ENCODE measurements around the gene KIAA1671. TPM values are rescaled to one million over a fixed set of nuclear protein-coding genes. Genes with fewer than 3 reads are reported as not detected.
A peak's percentile ranks its signal among the peaks of the same experiment; 100 is the strongest.
"Not testable (repeated sequence)": the region's sequence is repeated elsewhere in the genome, so short reads cannot be mapped to it uniquely, and the experiment has no call there.

Gene KIAA1671
- total RNA-seq (2021) (12.8 and 15.0 TPM in 2 replicates), Bru-seq, nascent RNA (percentile 54 among the genes with signal in this experiment), BruChase-seq, experiment 1, labeled RNA remaining after a 2-hour chase (percentile 56 among the genes with signal in this experiment), BruChase-seq, experiment 2, labeled RNA remaining after a 6-hour chase (percentile 69 among the genes with signal in this experiment)
- long read RNA-seq, partial matches to known transcripts = 1 of 2 reads
- long read RNA-seq, other reads (novel, unspliced or antisense) = 1 of 2 reads

DNA sequence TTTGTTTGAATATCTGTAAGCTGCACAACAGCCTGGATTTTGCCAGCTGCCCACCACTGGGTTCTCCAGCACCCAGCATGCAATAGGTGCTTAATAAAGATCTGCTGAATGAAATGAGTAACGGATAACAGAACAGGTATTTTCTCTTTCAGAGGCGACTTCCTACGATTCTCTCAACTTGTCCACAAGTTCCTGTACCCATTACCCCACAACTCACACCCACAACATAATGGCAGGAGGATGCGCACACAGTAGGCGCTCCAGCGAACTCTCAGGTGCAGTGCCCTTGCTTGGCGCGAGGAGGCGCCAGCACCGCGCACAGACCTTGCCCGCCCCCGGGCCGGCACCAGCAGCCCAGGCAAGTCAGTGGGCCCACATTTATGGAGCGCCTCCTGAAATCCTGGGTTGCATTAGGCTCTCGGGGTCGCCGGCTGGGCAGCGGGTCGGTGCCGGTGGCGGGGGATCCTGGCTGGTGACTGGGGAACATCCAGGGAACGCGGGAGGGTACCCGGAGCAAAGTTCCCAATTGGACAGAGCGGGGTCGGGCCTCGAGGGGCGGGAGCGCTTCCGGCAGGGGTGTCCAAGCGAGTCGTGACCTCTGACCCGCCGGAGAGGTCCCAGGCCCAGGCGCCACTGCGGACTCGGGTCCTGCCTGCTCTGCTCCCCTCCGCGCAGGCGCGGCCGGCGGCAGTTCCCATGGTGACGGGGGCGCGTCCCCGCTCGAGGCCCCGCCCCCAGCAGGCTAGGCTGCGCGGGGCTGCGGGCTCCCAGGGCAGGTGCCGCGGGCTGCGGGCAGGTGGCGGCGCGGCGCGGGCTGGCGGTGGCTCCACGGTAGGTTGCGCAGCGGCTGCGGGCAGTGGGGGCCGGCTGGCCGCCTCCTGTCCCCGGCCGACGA, at the start of gene KIAA1671:
Gene KIAA1671 (plus strand): TSS at position 775 of the 895 bp plus-strand sequence. CDS start 75,284 bp downstream, outside the sequence.
- peak within 1 kb of the TSS; percentile 58 for H3K27ac ChIP-seq (ENCODE audit: low read depth, low read length, poor library complexity, severe bottlenecking)
- BruUV-seq (replicated peaks) = no TSS peak
- ChIA-PET CTCF (interaction anchor here (0.7 to 1.1 kb wide), 2 partner anchors 95 to 99 kb away, joined by 3 to 5 read pairs; no protein-coding TSS in a partner anchor), POLR2A (ENCODE audit: low non-redundant PET) (interaction anchor here (0.6 kb wide), 1 partner anchor 19 kb away, joined by 5 read pairs; no protein-coding TSS in a partner anchor)
- intact Hi-C loops (cut with micrococcal nuclease; ENCODE audit: unreplicated experiment) = loop anchor here (1.0 kb wide), 1 partner anchor 96 kb away; no protein-coding TSS in a partner anchor
- TF ChIP-seq, protein P1, sequence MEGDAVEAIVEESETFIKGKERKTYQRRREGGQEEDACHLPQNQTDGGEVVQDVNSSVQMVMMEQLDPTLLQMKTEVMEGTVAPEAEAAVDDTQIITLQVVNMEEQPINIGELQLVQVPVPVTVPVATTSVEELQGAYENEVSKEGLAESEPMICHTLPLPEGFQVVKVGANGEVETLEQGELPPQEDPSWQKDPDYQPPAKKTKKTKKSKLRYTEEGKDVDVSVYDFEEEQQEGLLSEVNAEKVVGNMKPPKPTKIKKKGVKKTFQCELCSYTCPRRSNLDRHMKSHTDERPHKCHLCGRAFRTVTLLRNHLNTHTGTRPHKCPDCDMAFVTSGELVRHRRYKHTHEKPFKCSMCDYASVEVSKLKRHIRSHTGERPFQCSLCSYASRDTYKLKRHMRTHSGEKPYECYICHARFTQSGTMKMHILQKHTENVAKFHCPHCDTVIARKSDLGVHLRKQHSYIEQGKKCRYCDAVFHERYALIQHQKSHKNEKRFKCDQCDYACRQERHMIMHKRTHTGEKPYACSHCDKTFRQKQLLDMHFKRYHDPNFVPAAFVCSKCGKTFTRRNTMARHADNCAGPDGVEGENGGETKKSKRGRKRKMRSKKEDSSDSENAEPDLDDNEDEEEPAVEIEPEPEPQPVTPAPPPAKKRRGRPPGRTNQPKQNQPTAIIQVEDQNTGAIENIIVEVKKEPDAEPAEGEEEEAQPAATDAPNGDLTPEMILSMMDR (conservative IDR thresholded peaks at IDR 0.05; ENCODE audit: low read depth, low read length) = peak; percentile 99
- TF ChIP-seq EZH2 (IDR thresholded peaks at IDR 0.05; ENCODE audit: borderline replicate concordance, low read depth, low read length, poor library complexity, severe bottlenecking) = no peak
- peaks cover 11% of the 10 kb centered on the region for H3K4me1 ChIP-seq (ENCODE audit: insufficient read depth, low read length, poor library complexity, severe bottlenecking)
- peak; percentile 84 for DNase-seq (ENCODE audit: low spot score)
- H3K27me3 ChIP-seq (replicated peaks; ENCODE audit: insufficient read depth, low read depth, low read length, poor library complexity) = no peaks in the 10 kb centered on the region
- peak within 1 kb of the TSS; percentile 69 for H3K4me3 ChIP-seq (ENCODE audit: low read depth, low read length, poor library complexity, severe bottlenecking)
- no peaks in the 10 kb centered on the region for H3K9me3 ChIP-seq (ENCODE audit: low read depth, low read length, poor library complexity, severe bottlenecking)
- no peaks in the 10 kb centered on the region for H3K36me3 ChIP-seq (ENCODE audit: insufficient read depth, low read length, poor library complexity, severe bottlenecking)

DNA sequence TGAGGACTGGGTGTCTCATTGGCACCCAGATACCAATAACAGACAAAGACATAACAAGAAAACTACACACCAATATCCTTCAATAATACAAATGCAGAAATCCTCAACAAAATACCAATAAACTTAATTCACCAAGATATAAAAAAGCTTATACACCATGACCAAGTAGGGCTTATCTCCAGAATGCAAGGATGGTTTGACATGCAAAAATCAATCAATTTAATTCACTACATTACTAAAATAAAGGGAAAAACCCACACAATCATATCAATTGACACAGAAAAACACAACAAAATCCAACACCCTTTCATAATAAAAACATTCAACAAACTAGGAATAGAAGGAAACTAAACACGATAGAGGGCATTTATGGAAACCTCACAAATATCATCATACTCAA, 46.6 kb upstream of the KIAA1671 start:
- no peaks in the 10 kb centered on the region for H3K4me1 ChIP-seq (ENCODE audit: insufficient read depth, low read length, poor library complexity, severe bottlenecking)
- ChIA-PET POLR2A (ENCODE audit: low non-redundant PET) (no interaction called here), CTCF (no interaction called here)
- intact Hi-C loops (cut with micrococcal nuclease; ENCODE audit: unreplicated experiment) = no loop called here
- BruUV-seq (replicated peaks) = no TSS peak
- no peaks in the 10 kb centered on the region for H3K27me3 ChIP-seq (replicated peaks; ENCODE audit: insufficient read depth, low read depth, low read length, poor library complexity)
- H3K9me3 ChIP-seq (ENCODE audit: low read depth, low read length, poor library complexity, severe bottlenecking) = peaks cover 7% of the 10 kb centered on the region
- no peaks in the 10 kb centered on the region for H3K36me3 ChIP-seq (ENCODE audit: insufficient read depth, low read length, poor library complexity, severe bottlenecking)
- TF ChIP-seq, protein P1 (conservative IDR thresholded peaks at IDR 0.05; ENCODE audit: low read depth, low read length) = no peak
- TF ChIP-seq EZH2 (IDR thresholded peaks at IDR 0.05; ENCODE audit: borderline replicate concordance, low read depth, low read length, poor library complexity, severe bottlenecking) = no peak
- DNase-seq (ENCODE audit: low spot score) = no peak
- H3K4me3 ChIP-seq (ENCODE audit: low read depth, low read length, poor library complexity, severe bottlenecking) = no peak overlapping the region
- no peak overlapping the region for H3K27ac ChIP-seq (ENCODE audit: low read depth, low read length, poor library complexity, severe bottlenecking)

DNA sequence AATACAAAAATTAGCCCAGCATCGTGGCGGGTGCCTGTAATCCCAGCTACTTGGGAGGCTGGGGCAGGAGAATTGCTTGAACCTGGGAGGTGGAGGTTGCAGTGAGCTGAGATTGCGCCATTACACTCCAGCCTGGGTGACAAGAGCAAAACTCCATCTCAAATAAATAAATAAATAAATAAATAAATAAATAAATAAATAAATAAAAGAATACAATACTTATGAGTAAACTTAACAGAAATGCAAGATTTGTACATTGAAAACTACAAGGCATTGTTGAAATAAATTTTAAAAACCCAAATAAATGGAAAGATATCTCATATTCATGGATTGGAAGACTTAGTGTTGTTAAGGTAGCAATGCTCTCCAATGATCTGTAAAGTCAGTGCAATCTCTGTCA, 45.4 kb upstream of the KIAA1671 start:
- CTCF ChIA-PET; H3K36me3 ChIP-seq (ENCODE audit: insufficient read depth, low read length, poor library complexity, severe bottlenecking); intact Hi-C loops (cut with micrococcal nuclease; ENCODE audit: unreplicated experiment); BruUV-seq (replicated peaks); POLR2A ChIA-PET (ENCODE audit: low non-redundant PET); H3K4me3 ChIP-seq (ENCODE audit: low read depth, low read length, poor library complexity, severe bottlenecking); DNase-seq (ENCODE audit: low spot score); H3K4me1 ChIP-seq (ENCODE audit: insufficient read depth, low read length, poor library complexity, severe bottlenecking); H3K27ac ChIP-seq (ENCODE audit: low read depth, low read length, poor library complexity, severe bottlenecking); H3K9me3 ChIP-seq (ENCODE audit: low read depth, low read length, poor library complexity, severe bottlenecking); H3K27me3 ChIP-seq (replicated peaks; ENCODE audit: insufficient read depth, low read depth, low read length, poor library complexity): not testable (repeated sequence)

Measured in A673 (cell line).